HepG2 (cell line): ENCODE measurements around the gene ZMIZ1. TPM values are rescaled to one million over a fixed set of nuclear protein-coding genes. Genes with fewer than 3 reads are reported as not detected.

Source experiments
- CHD2 ChIP-seq: IDR thresholded peaks from 2 replicates; pipeline ENCODE4 v1.6.1; 2011; ENCODE audit warnings: low read depth, low read length, improper control_type of control experiment
- DZIP1 ChIP-seq: sonication (generic); formaldehyde crosslinking; IDR thresholded peaks from 2 replicates; pipeline ENCODE4 v1.5.0; 2020; ENCODE audit warnings: mild to moderate bottlenecking, missing genetic modification reagents
- FIP1L1 ChIP-seq: fragments of 200-400 bp; formaldehyde crosslinking; IDR thresholded peaks from 2 replicates; pipeline ENCODE4 v1.6.1; 2018; ENCODE audit warnings: low read depth, mild to moderate bottlenecking, low read length, moderate library complexity, borderline replicate concordance; ENCODE audit not compliant: insufficient read depth
- GMEB1 ChIP-seq: sonication (generic); formaldehyde crosslinking; IDR thresholded peaks from 2 replicates; pipeline ENCODE4 v1.5.1; 2020; ENCODE audit warnings: missing genetic modification reagents, mild to moderate bottlenecking, borderline replicate concordance
- HOMEZ ChIP-seq: IDR thresholded peaks from 2 replicates; pipeline ENCODE4 v1.6.1; 2016; ENCODE audit warnings: low read depth
- IKZF4 ChIP-seq: sonication (generic); formaldehyde crosslinking; IDR thresholded peaks from 2 replicates; pipeline ENCODE4 v1.5.1; 2020; ENCODE audit warnings: borderline replicate concordance, mild to moderate bottlenecking, low read depth, missing genetic modification reagents; ENCODE audit errors: not compliant biosample characterization
- KLF15 ChIP-seq: sonication (generic); formaldehyde crosslinking; IDR thresholded peaks from 2 replicates; pipeline ENCODE4 v1.8.1; 2023; ENCODE audit warnings: borderline replicate concordance, mild to moderate bottlenecking, inconsistent platforms, missing genetic modification reagents, mixed read lengths
- NR3C1 ChIP-seq: sonication (generic); formaldehyde crosslinking; IDR thresholded peaks from 2 replicates; pipeline ENCODE4 v1.4.0; 2020; ENCODE audit warnings: missing genetic modification reagents
- ONECUT2 ChIP-seq: sonication (generic); formaldehyde crosslinking; IDR thresholded peaks from 2 replicates; pipeline ENCODE4 v1.4.0; 2020; ENCODE audit warnings: missing genetic modification reagents
- REXO4 ChIP-seq: sonication (generic); formaldehyde crosslinking; IDR thresholded peaks from 2 replicates; pipeline ENCODE4 v1.8.0; 2022; ENCODE audit warnings: missing genetic modification reagents, mild to moderate bottlenecking, borderline replicate concordance
- SNAPC4 ChIP-seq: sonication (generic); formaldehyde crosslinking; IDR thresholded peaks from 2 replicates; pipeline ENCODE4 v1.4.0; 2020; ENCODE audit warnings: mild to moderate bottlenecking, missing genetic modification reagents
- ZSCAN25 ChIP-seq: sonication (generic); formaldehyde crosslinking; IDR thresholded peaks from 2 replicates; pipeline ENCODE4 v1.8.0; 2022; ENCODE audit warnings: mild to moderate bottlenecking, missing genetic modification reagents
- polyA plus RNA-seq, 8 experiments: library from polyadenylated mRNA; depleted of rRNA in 3 of 8; stranded (reverse) in 7 of 8; unstranded in 1 of 8; fragments of >200 nt; fragmentation: Illumina TruSeq in 4 of 8; extraction: Trizol in 4 of 8; gene quantifications; 2 replicates each; pipeline versions ENCODE4 v1.2.1 to v1.2.3, GENCODE V29; 2011 to 2016; ENCODE audit warnings: low read depth in 4 of 8, missing spikeins in 1 of 8, mixed read lengths in 1 of 8; ENCODE audit not compliant: insufficient read depth in 1 of 8
- total RNA-seq, 5 experiments: library from RNA; depleted of rRNA; stranded (reverse); fragments of >200 nt; fragmentation: Illumina TruSeq; extraction: Trizol; gene quantifications; 2 replicates each; pipeline ENCODE4 v1.2.3, GENCODE V29; 2016; ENCODE audit warnings: low read depth in 1 of 5
- TF ChIP-seq, protein P1 (sequence below), 2 experiments: fragments of 450-650 bp in 1 of 2; sonication (generic) in 1 of 2; formaldehyde crosslinking; IDR thresholded peaks; 2 replicates each; pipeline versions ENCODE4 v1.5.0 to v1.8.0; 2020 to 2022; ENCODE audit warnings: mild to moderate bottlenecking in 1 of 2, missing genetic modification reagents in 1 of 2
- TF ChIP-seq, protein P2 (sequence below): sonication (generic); formaldehyde crosslinking; IDR thresholded peaks from 2 replicates; pipeline ENCODE4 v1.4.0; 2020; ENCODE audit warnings: missing genetic modification reagents; ENCODE audit errors: not compliant biosample characterization

ZMIZ1 gene
- total and polyA plus RNA-seq, 2 of the 13 experiments (the other 11 are each of a cell fraction or from before 2014, with no cell fraction given) = 5.3 to 10.2 TPM

GRCh38 chr10:79347226-79347893 is 278.6 kb downstream of the ZMIZ1 start, which contains the start of gene PPIF (continued):
- TF ChIP-seq, protein P1, sequence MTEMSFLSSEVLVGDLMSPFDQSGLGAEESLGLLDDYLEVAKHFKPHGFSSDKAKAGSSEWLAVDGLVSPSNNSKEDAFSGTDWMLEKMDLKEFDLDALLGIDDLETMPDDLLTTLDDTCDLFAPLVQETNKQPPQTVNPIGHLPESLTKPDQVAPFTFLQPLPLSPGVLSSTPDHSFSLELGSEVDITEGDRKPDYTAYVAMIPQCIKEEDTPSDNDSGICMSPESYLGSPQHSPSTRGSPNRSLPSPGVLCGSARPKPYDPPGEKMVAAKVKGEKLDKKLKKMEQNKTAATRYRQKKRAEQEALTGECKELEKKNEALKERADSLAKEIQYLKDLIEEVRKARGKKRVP (CRISPR knock-in tag; IDR thresholded peaks at IDR 0.05) = no peak
- TF ChIP-seq KLF15 (CRISPR knock-in tag) (no peak; the same call in 1 of the 2 replicates), NR3C1 (no peak), FIP1L1 (no peak), SNAPC4 (CRISPR knock-in tag) (no peak), CHD2 (no peak), ONECUT2 (no peak), DZIP1 (no peak; the same call in 1 of the 2 replicates), ZSCAN25 (CRISPR knock-in tag) (peak; percentile 29; the same call in 1 of the 2 replicates), REXO4 (no peak), GMEB1 (CRISPR knock-in tag) (no peak), HOMEZ (CRISPR knock-in tag) (no peak), IKZF4 (CRISPR knock-in tag) (peak; percentile 27)
- TF ChIP-seq, protein P2, sequence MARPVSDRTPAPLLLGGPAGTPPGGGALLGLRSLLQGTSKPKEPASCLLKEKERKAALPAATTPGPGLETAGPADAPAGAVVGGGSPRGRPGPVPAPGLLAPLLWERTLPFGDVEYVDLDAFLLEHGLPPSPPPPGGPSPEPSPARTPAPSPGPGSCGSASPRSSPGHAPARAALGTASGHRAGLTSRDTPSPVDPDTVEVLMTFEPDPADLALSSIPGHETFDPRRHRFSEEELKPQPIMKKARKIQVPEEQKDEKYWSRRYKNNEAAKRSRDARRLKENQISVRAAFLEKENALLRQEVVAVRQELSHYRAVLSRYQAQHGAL (CRISPR knock-in tag) = no peak
